HG02642 (cell line): ENCODE data around the gene FKBP5.
A peak's percentile ranks its signal among the peaks of the same experiment; 100 is the strongest.
"Not testable (repeated sequence)": the region's sequence is repeated elsewhere in the genome, so short reads cannot be mapped to it uniquely, and the experiment has no call there.

Experiments used
- ATAC-seq: cut with Tn5 transposase; IDR thresholded peaks from one replicate; pipeline ENCODE4 v1.9.1; 2021; ENCODE audit warnings: mild to moderate bottlenecking; ENCODE audit not compliant: unreplicated experiment, poor library complexity

The FKBP5 gene

GRCh38 chr6:35724471-35724870 is 35.8 kb upstream of the FKBP5 start:
- ATAC-seq = no peak

GRCh38 chr6:35724059-35724458 is 35.3 kb upstream of the FKBP5 start:
- no peak for ATAC-seq

- ATAC-seq = no peak
These were observed 34.9 kb upstream of the FKBP5 start for GRCh38 chr6:35723587-35723986.

GRCh38 chr6:35722121-35722761 is 33.5 kb upstream of the FKBP5 start:
- no peak for ATAC-seq

GRCh38 chr6:35719830-35720733 is 31.4 kb upstream of the FKBP5 start:
- ATAC-seq = peak; percentile 53

- ATAC-seq = peak; percentile 29
These were observed 30.7 kb upstream of the FKBP5 start for GRCh38 chr6:35719404-35719829.

GRCh38 chr6:35718911-35719381 is 30.2 kb upstream of the FKBP5 start:
- ATAC-seq = peak; percentile 25

- no peak for ATAC-seq
These were observed 29.6 kb upstream of the FKBP5 start for GRCh38 chr6:35718375-35718736.

- ATAC-seq = no peak
These were observed 29.0 kb upstream of the FKBP5 start for GRCh38 chr6:35717449-35718374.

- ATAC-seq = no peak
These were observed 28.1 kb upstream of the FKBP5 start for GRCh38 chr6:35716798-35717197.

- no peak for ATAC-seq
These were observed 24.5 kb upstream of the FKBP5 start for GRCh38 chr6:35713006-35713767.

GRCh38 chr6:35711731-35712130 is 23.0 kb upstream of the FKBP5 start:
- ATAC-seq = no peak

- ATAC-seq = no peak
These were observed 21.6 kb upstream of the FKBP5 start for GRCh38 chr6:35710241-35710847.

- no peak for ATAC-seq
These were observed 19.9 kb upstream of the FKBP5 start for GRCh38 chr6:35708585-35708984.

- ATAC-seq = no peak
These were observed 19.1 kb upstream of the FKBP5 start for GRCh38 chr6:35707714-35708407.

GRCh38 chr6:35706468-35706867 is 17.8 kb upstream of the FKBP5 start:
- no peak for ATAC-seq

GRCh38 chr6:35703554-35703953 is 14.8 kb upstream of the FKBP5 start:
- ATAC-seq = no peak

- no peak for ATAC-seq
These were observed 10.1 kb upstream of the FKBP5 start for GRCh38 chr6:35698858-35699257.

GRCh38 chr6:35698430-35698829 is 9.7 kb upstream of the FKBP5 start:
- ATAC-seq = not testable (repeated sequence)
